NCI-H510A (cell line): ENCODE measurements around the gene GPATCH4.

Source experiments
- DNase-seq: peaks from one replicate; lab custom pipeline; 2025; lab: John Stamatoyannopoulos, UW

Gene GPATCH4

DNA sequence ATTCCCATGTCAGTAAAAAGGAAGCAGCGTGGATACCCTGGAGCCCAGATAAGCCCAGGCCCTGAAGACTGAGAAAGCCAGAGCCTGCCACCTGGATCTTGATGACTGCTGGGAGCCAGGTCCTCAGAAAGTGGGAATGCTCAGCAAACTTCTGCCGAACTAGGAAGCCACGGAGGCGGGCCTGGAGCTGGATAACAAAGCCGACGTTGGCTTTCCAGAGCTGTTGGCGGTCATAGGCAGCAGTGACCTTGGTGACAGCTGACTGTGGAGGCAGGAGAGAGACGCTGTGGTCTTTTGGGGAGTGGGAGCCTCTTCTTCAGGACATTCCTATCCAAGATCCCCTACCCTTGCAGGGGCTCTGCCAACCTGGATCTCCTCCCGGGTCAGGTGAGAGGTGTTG lies 53.3 kb downstream of the GPATCH4 start:
- DNase-seq: no peak

DNA sequence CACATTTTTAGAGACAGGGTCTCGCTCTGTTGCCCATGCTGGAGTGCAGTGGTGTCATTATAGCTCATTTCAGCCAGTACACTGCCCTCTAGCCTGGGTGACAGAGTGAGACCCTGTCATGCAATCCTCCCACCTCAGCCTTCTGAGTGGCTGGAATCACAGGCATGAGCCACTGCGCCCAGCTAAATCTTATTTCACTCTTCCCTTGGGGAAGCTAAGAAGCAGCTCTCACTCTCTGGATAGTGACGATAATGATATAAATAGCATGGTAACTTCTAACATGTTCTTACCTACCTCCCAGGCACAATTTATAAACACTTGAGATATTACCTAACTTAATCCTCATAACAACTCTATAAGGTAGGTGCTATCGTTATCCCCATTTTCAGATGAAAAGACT lies 53.8 kb downstream of the GPATCH4 start:
- DNase-seq: no peak

DNA sequence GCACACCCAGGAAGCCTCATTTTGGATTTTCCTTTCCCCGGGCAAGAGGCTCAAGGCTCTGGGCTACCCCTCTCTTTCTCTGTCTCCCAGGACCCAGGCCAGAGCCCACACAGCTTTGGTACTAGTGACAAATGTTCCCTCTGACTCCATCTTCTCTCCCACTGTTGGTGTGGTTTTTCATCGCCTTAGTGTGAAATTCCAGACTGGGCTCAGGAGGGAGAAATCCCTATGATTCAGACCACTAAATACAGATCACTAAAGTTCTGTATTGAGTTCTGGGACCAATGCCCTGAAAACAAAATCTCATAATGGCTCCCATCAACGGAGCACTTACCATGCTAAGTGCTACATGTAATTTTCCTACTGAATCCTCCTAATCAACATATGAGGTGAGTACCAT lies 55.0 kb downstream of the GPATCH4 start:
- no peak for DNase-seq

DNA sequence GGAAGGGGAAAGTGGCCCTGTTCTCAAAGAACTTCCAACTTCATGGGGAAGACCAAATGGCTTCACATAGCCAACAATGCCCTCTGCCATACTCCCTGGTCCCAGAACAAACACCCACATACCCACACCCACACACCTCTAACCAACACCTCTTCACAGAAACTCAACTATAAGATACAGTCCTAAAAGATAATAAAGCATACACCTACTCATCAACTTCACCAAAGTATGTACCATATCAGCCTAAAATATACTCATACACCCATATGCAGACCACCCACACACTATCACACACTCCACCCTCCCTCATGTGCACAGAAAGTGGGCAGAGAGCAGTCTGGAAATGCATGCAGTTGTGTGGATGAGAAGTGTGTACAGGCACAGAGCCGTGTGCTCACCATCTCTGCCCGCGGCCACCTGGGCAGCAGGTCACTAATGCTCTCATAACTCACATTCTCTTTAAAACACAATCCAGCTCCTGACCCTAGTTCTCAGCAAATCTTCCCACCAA lies 56.6 kb downstream of the GPATCH4 start:
- DNase-seq: no peak
